Cortex of kidney (tissue), 1 donor: ENCODE measurements around the gene NABP2.
"Not testable (repeated sequence)": the region's sequence is repeated elsewhere in the genome, so short reads cannot be mapped to it uniquely, and the experiment has no call there.

Source experiments
- DNase-seq: peaks from one replicate; lab custom pipeline; 2025; lab: John Stamatoyannopoulos, UW

The NABP2 gene

GRCh38 chr12:56224102-56224701, at the start of gene NABP2:
Gene NABP2 (plus strand): TSS chr12:56224342. CDS start chr12:56224857, 515 bp downstream.
- DNase-seq = peak; percentile 61

GRCh38 chr12:56178347-56178746, 45.8 kb upstream of the NABP2 start:
- DNase-seq = no peak

GRCh38 chr12:56186957-56187356, 37.2 kb upstream of the NABP2 start:
- no peak for DNase-seq

- DNase-seq = no peak
These were observed 35.9 kb upstream of the NABP2 start for GRCh38 chr12:56188131-56188777.

- no peak for DNase-seq
These were observed 35.4 kb upstream of the NABP2 start for GRCh38 chr12:56188778-56189098.

GRCh38 chr12:56189099-56189917, 34.8 kb upstream of the NABP2 start, which contains the start of gene SMARCC2:
Gene SMARCC2 (minus strand): TSS chr12:56189483. CDS start chr12:56189461, 22 bp downstream.
- DNase-seq = no peak

- DNase-seq = no peak
These were observed 34.0 kb upstream of the NABP2 start for GRCh38 chr12:56189918-56190694.

GRCh38 chr12:56190695-56191155, 33.4 kb upstream of the NABP2 start:
- DNase-seq = no peak

GRCh38 chr12:56192582-56192981, 31.6 kb upstream of the NABP2 start:
- no peak for DNase-seq

GRCh38 chr12:56193025-56193578, 31.0 kb upstream of the NABP2 start:
- no peak for DNase-seq

GRCh38 chr12:56196818-56197550, 27.2 kb upstream of the NABP2 start:
- DNase-seq = not testable (repeated sequence)

- no peak for DNase-seq
These were observed 26.1 kb upstream of the NABP2 start for GRCh38 chr12:56197921-56198635.

GRCh38 chr12:56198836-56199235, 25.3 kb upstream of the NABP2 start:
- no peak for DNase-seq

- DNase-seq = no peak
These were observed 21.8 kb upstream of the NABP2 start for GRCh38 chr12:56202366-56202765.

- DNase-seq = no peak
These were observed 21.3 kb upstream of the NABP2 start for GRCh38 chr12:56202838-56203237.

- DNase-seq = no peak
These were observed 19.9 kb upstream of the NABP2 start for GRCh38 chr12:56204275-56204674.

- DNase-seq = no peak
These were observed 18.7 kb upstream of the NABP2 start for GRCh38 chr12:56205445-56205844.

- DNase-seq = no peak
These were observed 17.5 kb upstream of the NABP2 start for GRCh38 chr12:56206452-56207166.

- no peak for DNase-seq
These were observed 16.1 kb upstream of the NABP2 start for GRCh38 chr12:56208006-56208405.

- no peak for DNase-seq
These were observed 11.8 kb upstream of the NABP2 start for GRCh38 chr12:56212361-56212760.
